GM19463 (cell line): ENCODE measurements around the gene CHFR.
A peak's percentile ranks its signal among the peaks of the same experiment; 100 is the strongest.
"Not testable (repeated sequence)": the region's sequence is repeated elsewhere in the genome, so short reads cannot be mapped to it uniquely, and the experiment has no call there.

Source experiments
- ATAC-seq: cut with Tn5 transposase; IDR thresholded peaks from one replicate; pipeline ENCODE4 v1.9.1; 2021; ENCODE audit warnings: mild to moderate bottlenecking, moderate library complexity; ENCODE audit not compliant: unreplicated experiment

Gene CHFR

GRCh38 chr12:132887513-132888351, at the start of gene CHFR:
TSS of gene CHFR (minus strand) at chr12:132887605. CDS start at chr12:132887328, 277 bp downstream.
- peak; percentile 99 for ATAC-seq

GRCh38 chr12:132936921-132937320, 49.5 kb upstream of the CHFR start:
- not testable (repeated sequence) for ATAC-seq

GRCh38 chr12:132936163-132936562, 48.8 kb upstream of the CHFR start:
- ATAC-seq = no peak

- ATAC-seq = no peak
Observed at GRCh38 chr12:132926415-132926833, 39.0 kb upstream of the CHFR start.

- no peak for ATAC-seq
Observed at GRCh38 chr12:132925597-132926414, 38.4 kb upstream of the CHFR start.

- ATAC-seq = no peak
Observed at GRCh38 chr12:132924356-132924755, 37.0 kb upstream of the CHFR start.

GRCh38 chr12:132923356-132923909, 36.0 kb upstream of the CHFR start:
- ATAC-seq = no peak

GRCh38 chr12:132922676-132923075, 35.3 kb upstream of the CHFR start:
- ATAC-seq = no peak

- no peak for ATAC-seq
Observed at GRCh38 chr12:132921685-132922084, 34.3 kb upstream of the CHFR start.

GRCh38 chr12:132918680-132919079, 31.3 kb upstream of the CHFR start:
- ATAC-seq = no peak

GRCh38 chr12:132909030-132909368, 21.6 kb upstream of the CHFR start:
- ATAC-seq = no peak

GRCh38 chr12:132908145-132909029, 21.0 kb upstream of the CHFR start:
- ATAC-seq = peak; percentile 86

- ATAC-seq = not testable (repeated sequence)
Observed at GRCh38 chr12:132907789-132908144, 20.4 kb upstream of the CHFR start.

- no peak for ATAC-seq
Observed at GRCh38 chr12:132907216-132907615, 19.8 kb upstream of the CHFR start.

- ATAC-seq = no peak
Observed at GRCh38 chr12:132904718-132905328, 17.4 kb upstream of the CHFR start.

- ATAC-seq = no peak
Observed at GRCh38 chr12:132899033-132899432, 11.6 kb upstream of the CHFR start.

GRCh38 chr12:132888852-132889251, 1.4 kb upstream of the CHFR start:
- no peak for ATAC-seq

- ATAC-seq = no peak
Observed at GRCh38 chr12:132886529-132887477, 602 bp downstream of the CHFR start.

- ATAC-seq = no peak
Observed at GRCh38 chr12:132881818-132882217, 5.6 kb downstream of the CHFR start.
